OCI-LY7 (cell line): ENCODE results near the gene NAT16. TPM values are rescaled to one million over a fixed set of nuclear protein-coding genes. Genes with fewer than 3 reads are reported as not detected.
A peak's percentile ranks its signal among the peaks of the same experiment; 100 is the strongest.

Source experiments
- BruUV-seq: library from RNA; stranded (reverse); fragments of 400-500 nt; replicated peaks from 2 replicates; lab custom pipeline; 2021; lab: Mats Ljungman, UMichigan
- CTCF ChIA-PET: fragments of 300-600 bp; sonication (Branson Sonifier 250); formaldehyde crosslinking; loops from one replicate; lab custom pipeline; 2022; ENCODE audit warnings: antibody characterized with exemption; ENCODE audit not compliant: unreplicated experiment; lab: Charles Lee
- POLR2A ChIA-PET: fragments of 300-600 bp; sonication (Branson Sonifier 250); formaldehyde crosslinking; loops from one replicate; lab custom pipeline; 2022; ENCODE audit warnings: antibody characterized with exemption; lab: Charles Lee
- DNase-seq: peaks from one replicate; pipeline ENCODE4 v3.0.0-alpha.2; 2015; ENCODE audit warnings: low spot score
- H2AFZ ChIP-seq: fragments of 200-600 bp; sonication (generic), shearing (Covaris generic); 2 replicates; pipeline ENCODE4 v1.6.1; 2014; ENCODE audit warnings: mild to moderate bottlenecking, antibody characterized with exemption, low read length, moderate library complexity
- H3K27ac ChIP-seq: fragments of 200-600 bp; sonication (generic); 2 replicates; pipeline ENCODE4 v1.5.1; 2014; ENCODE audit warnings: mixed run types, low read depth, mild to moderate bottlenecking, moderate library complexity, low read length, inconsistent platforms; ENCODE audit not compliant: poor library complexity, severe bottlenecking
- H3K36me3 ChIP-seq: fragments of 200-600 bp; sonication (generic); 2 replicates; pipeline ENCODE4 v1.6.1; 2014; ENCODE audit warnings: mild to moderate bottlenecking, antibody characterized with exemption, low read length, moderate library complexity, mixed read lengths; ENCODE audit not compliant: insufficient read depth
- H3K4me1 ChIP-seq: fragments of 200-600 bp; sonication (generic); 2 replicates; pipeline ENCODE4 v1.5.1; 2014; ENCODE audit warnings: mild to moderate bottlenecking, low read length; ENCODE audit not compliant: insufficient read depth, poor library complexity, severe bottlenecking
- H3K4me2 ChIP-seq: fragments of 200-600 bp; sonication (generic); 2 replicates; pipeline ENCODE4 v1.6.1; 2014; ENCODE audit warnings: mild to moderate bottlenecking, low read length
- H3K4me3 ChIP-seq: fragments of 200-600 bp; sonication (generic); 2 replicates; pipeline ENCODE4 v1.5.1; 2014; ENCODE audit warnings: mild to moderate bottlenecking, low read depth, low read length; ENCODE audit not compliant: poor library complexity, severe bottlenecking
- H3K79me2 ChIP-seq: fragments of 200-600 bp; sonication (generic); 2 replicates; pipeline ENCODE4 v1.6.1; 2016; ENCODE audit warnings: low read depth, mild to moderate bottlenecking, low read length, moderate library complexity, mixed read lengths; ENCODE audit not compliant: insufficient read depth
- H3K9me2 ChIP-seq: fragments of 200-600 bp; sonication (generic); 2 replicates; pipeline ENCODE4 v1.6.1; 2016; ENCODE audit warnings: mild to moderate bottlenecking, low read length, mixed read lengths; ENCODE audit not compliant: insufficient read depth
- H3K9me3 ChIP-seq: fragments of 200-600 bp; sonication (generic); 2 replicates; pipeline ENCODE4 v1.6.1; 2014; ENCODE audit warnings: mild to moderate bottlenecking, mixed run types, low read length, mixed read lengths
- H4K20me1 ChIP-seq: fragments of 200-600 bp; sonication (generic); 2 replicates; pipeline ENCODE4 v1.6.1; 2014; ENCODE audit warnings: mild to moderate bottlenecking, antibody characterized with exemption, low read length, moderate library complexity, mixed read lengths; ENCODE audit not compliant: insufficient read depth
- CTCF ChIP-seq: fragments of 200-600 bp; sonication (generic); conservative IDR thresholded peaks from 2 replicates; pipeline ENCODE4 v1.5.1; 2014; ENCODE audit warnings: mild to moderate bottlenecking, antibody characterized with exemption, low read length, moderate library complexity, mixed read lengths
- EZH2phosphoT487 ChIP-seq: fragments of 200-600 bp; sonication (generic); IDR thresholded peaks from 2 replicates; pipeline ENCODE4 v1.6.1; 2018; ENCODE audit warnings: low read depth, borderline replicate concordance, mild to moderate bottlenecking, mixed run types, antibody characterized with exemption, low read length, moderate library complexity, mixed read lengths
- intact Hi-C: fragments of 100-400 bp; cut with micrococcal nuclease; formaldehyde crosslinking; loops from one replicate; pipeline ENCODE4 v1.10.0; 2022; ENCODE audit not compliant: unreplicated experiment
- total RNA-seq, 2 experiments: library from RNA; depleted of rRNA in 1 of 2; stranded (reverse); fragments of >200 nt in 1 of 2; shearing (Covaris generic) in 1 of 2; gene quantifications; 2 replicates each; pipeline ENCODE4 v1.2.3, GENCODE V29; 2014 to 2022

NAT16 gene
- total RNA-seq, 2 experiments from 2014 or later = 0.22 TPM; not detected in 1

GRCh38 chr7:101138213-101138870 is 41.8 kb downstream of the NAT16 start:
- intact Hi-C loops = loop anchor here (2.0 to 5.0 kb wide), 2 partner anchors 51 to 244 kb away; partner anchors contain the start of genes ACHE and TRIM56
- no peaks in the 10 kb centered on the region for H3K9me2 ChIP-seq
- H3K4me1 ChIP-seq = peaks cover 8% of the 10 kb centered on the region
- H3K36me3 ChIP-seq = no peaks in the 10 kb centered on the region
- H3K9me3 ChIP-seq = no peaks in the 10 kb centered on the region
- peak overlapping the region; percentile 47; the same call in 1 of the 2 replicates for H3K4me2 ChIP-seq
- no peaks in the 10 kb centered on the region for H4K20me1 ChIP-seq
- peak; percentile 55 for DNase-seq
- peak; percentile 94 for TF ChIP-seq CTCF
- no peak for TF ChIP-seq EZH2phosphoT487
- ChIA-PET CTCF (no interaction called here), POLR2A (no interaction called here)
- BruUV-seq = no TSS peak
- no peaks in the 10 kb centered on the region for H3K79me2 ChIP-seq
- H3K4me3 ChIP-seq = peak overlapping the region; percentile 22
- H2AFZ ChIP-seq = peak overlapping the region; percentile 64; the same call in 1 of the 2 replicates
- H3K27ac ChIP-seq = no peak overlapping the region

- POLR2A ChIA-PET = no interaction called here
- intact Hi-C loops = loop anchor here (2.0 to 5.0 kb wide), 2 partner anchors 50 to 243 kb away; partner anchors contain the start of genes ACHE and TRIM56
- H3K4me2 ChIP-seq = 0 out of 2 replicates have a peak overlapping the region, but pooled peaks have one; percentile 47
- H4K20me1 ChIP-seq = no peaks in the 10 kb centered on the region
- H2AFZ ChIP-seq = no peak overlapping the region
- BruUV-seq = no TSS peak
- no peak for DNase-seq
- H3K9me3 ChIP-seq = no peaks in the 10 kb centered on the region
- no peaks in the 10 kb centered on the region for H3K36me3 ChIP-seq
- no peak overlapping the region for H3K27ac ChIP-seq
- CTCF ChIA-PET = no interaction called here
- H3K4me1 ChIP-seq = peaks cover 8% of the 10 kb centered on the region
- no peaks in the 10 kb centered on the region for H3K9me2 ChIP-seq
- H3K4me3 ChIP-seq = no peak overlapping the region
- TF ChIP-seq EZH2phosphoT487 (no peak), CTCF (no peak)
- H3K79me2 ChIP-seq = no peaks in the 10 kb centered on the region
Measured at GRCh38 chr7:101137651-101138212, 42.4 kb downstream of the NAT16 start.
